ENCODE results near the gene MEGF6. TPM values are rescaled to one million over a fixed set of nuclear protein-coding genes. Genes with fewer than 3 reads are reported as not detected.

MEGF6 gene, protein sequence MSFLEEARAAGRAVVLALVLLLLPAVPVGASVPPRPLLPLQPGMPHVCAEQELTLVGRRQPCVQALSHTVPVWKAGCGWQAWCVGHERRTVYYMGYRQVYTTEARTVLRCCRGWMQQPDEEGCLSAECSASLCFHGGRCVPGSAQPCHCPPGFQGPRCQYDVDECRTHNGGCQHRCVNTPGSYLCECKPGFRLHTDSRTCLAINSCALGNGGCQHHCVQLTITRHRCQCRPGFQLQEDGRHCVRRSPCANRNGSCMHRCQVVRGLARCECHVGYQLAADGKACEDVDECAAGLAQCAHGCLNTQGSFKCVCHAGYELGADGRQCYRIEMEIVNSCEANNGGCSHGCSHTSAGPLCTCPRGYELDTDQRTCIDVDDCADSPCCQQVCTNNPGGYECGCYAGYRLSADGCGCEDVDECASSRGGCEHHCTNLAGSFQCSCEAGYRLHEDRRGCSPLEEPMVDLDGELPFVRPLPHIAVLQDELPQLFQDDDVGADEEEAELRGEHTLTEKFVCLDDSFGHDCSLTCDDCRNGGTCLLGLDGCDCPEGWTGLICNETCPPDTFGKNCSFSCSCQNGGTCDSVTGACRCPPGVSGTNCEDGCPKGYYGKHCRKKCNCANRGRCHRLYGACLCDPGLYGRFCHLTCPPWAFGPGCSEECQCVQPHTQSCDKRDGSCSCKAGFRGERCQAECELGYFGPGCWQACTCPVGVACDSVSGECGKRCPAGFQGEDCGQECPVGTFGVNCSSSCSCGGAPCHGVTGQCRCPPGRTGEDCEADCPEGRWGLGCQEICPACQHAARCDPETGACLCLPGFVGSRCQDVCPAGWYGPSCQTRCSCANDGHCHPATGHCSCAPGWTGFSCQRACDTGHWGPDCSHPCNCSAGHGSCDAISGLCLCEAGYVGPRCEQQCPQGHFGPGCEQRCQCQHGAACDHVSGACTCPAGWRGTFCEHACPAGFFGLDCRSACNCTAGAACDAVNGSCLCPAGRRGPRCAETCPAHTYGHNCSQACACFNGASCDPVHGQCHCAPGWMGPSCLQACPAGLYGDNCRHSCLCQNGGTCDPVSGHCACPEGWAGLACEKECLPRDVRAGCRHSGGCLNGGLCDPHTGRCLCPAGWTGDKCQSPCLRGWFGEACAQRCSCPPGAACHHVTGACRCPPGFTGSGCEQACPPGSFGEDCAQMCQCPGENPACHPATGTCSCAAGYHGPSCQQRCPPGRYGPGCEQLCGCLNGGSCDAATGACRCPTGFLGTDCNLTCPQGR (N-terminal part only)
- 9.9 and 19.8 TPM in 2 replicates for total RNA-seq

GRCh38 chr1:3611170-3612019 lies at the start of gene MEGF6:
Gene MEGF6 (minus strand): TSS chr1:3611508. CDS start chr1:3611268, 240 bp downstream.

DNA sequence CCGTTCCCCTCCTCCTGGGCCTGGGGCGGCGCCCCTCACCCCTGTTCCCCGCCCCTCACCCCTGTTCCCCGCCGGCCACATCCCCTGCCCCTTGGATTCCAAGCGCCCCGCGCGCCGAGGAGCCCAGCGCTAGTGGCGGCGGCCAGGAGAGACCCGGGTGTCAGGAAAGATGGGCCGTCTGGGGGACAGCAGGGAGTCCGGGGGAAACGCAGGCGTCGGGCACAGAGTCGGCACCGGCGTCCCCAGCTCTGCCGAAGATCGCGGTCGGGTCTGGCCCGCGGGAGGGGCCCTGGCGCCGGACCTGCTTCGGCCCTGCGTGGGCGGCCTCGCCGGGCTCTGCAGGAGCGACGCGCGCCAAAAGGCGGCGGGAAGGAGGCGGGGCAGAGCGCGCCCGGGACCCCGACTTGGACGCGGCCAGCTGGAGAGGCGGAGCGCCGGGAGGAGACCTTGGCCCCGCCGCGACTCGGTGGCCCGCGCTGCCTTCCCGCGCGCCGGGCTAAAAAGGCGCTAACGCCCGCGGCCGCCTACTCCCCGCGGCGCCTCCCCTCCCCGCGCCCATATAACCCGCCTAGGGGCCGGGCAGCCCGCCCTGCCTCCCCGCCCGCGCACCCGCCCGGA lies 40.7 kb upstream of the MEGF6 start, which contains the start of gene TP73:
Gene TP73, plus strand, starts transcription at position 587 of the 618 bp plus-strand sequence. CDS start 29,850 bp downstream, outside the sequence.

DNA sequence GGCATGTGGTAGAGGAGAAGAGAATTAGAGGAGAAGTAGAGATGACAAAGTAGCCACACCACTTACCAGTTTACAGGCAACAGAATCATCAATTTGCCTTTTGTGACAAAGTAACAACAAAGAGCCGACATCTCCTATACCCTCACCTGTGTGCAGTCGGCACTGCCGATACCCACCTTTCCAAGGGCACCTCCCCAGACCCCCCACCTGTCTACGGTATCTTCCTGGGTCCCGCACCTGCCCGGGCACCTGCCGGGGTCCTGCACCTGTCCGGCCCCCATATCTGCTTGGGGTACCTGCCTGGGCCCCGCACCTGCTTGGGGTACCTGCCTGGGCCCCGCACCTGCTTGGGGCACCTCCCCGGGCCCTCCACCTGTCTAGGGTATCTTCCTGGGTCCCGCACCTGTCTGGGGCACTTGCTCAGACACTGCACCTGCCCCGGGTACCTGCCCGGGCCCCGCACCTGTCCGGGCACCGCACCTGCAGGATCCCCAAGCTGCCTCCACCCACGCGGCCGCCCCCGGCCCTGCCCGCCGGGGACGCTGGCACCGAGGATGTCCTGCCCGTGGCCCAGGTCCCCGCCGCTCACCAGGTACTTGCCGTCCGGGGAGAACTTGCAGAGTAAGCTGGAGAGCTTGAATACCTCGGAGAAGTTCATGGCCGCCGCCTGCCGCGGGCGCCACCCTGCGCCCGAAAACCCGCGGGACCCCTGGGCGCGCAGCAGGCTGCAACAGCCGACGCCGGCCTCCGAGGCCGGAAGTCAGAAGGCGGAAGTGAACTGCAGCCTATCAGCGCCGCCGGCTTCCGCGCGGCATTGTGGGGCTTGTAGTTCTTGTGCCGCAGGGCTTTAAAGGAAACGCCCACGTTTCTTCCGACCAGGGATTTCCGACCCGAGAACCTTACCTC lies 38.3 kb upstream of the MEGF6 start, which contains the start of gene WRAP73:
Gene WRAP73, minus strand, starts transcription at position 762 of the 906 bp plus-strand sequence. Its CDS starts 104 bp downstream, at position 658.

DNA sequence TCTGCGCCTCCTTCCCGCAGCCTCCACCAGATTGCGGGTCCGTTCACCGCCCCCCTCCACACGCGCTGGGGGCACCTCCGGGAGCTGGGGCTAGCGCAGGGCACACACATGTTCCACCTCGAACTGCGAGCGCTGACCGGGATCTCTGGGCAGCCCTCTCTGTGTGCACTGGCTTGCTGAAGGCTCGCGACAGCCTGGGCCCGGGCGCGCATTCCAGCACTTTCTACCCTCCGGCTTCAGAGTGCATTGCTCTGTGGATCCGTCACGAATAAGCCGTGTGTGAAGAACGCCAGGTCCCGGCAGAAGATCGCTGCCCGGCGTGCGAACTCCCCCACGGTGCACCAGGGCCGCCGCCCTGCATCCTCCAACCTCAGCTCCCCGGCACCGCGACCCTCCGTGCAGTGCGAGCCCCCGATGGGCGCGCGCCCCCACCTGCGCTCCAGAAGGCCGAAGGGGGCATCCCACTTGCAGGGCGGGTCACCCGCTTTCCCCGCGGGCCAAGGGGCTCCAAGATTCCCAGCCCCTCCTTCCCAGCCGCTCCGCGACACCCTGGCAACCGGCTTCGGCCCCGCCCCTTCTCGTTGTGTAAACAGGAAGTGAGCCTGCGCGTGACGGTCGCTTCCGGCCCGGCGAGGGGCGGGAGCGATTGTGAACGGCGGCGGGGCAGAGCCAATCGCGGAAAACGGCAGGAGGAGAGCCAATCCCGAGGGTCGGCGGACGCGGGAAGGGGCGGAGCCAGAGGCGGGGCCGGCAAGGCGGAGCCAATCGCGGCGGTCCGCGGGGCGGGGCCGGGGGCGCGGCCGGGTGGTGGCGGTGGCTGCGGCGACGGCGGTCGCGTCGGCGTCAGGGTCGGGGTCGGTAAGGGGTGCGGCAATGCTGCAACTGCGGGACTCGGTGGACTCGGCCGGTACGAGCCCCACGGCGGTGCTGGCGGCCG lies 13.2 kb upstream of the MEGF6 start, which contains the start of gene TPRG1L:
Gene TPRG1L, plus strand, starts transcription at position 816 of the 937 bp plus-strand sequence. Its CDS starts 58 bp downstream, at position 874.

DNA sequence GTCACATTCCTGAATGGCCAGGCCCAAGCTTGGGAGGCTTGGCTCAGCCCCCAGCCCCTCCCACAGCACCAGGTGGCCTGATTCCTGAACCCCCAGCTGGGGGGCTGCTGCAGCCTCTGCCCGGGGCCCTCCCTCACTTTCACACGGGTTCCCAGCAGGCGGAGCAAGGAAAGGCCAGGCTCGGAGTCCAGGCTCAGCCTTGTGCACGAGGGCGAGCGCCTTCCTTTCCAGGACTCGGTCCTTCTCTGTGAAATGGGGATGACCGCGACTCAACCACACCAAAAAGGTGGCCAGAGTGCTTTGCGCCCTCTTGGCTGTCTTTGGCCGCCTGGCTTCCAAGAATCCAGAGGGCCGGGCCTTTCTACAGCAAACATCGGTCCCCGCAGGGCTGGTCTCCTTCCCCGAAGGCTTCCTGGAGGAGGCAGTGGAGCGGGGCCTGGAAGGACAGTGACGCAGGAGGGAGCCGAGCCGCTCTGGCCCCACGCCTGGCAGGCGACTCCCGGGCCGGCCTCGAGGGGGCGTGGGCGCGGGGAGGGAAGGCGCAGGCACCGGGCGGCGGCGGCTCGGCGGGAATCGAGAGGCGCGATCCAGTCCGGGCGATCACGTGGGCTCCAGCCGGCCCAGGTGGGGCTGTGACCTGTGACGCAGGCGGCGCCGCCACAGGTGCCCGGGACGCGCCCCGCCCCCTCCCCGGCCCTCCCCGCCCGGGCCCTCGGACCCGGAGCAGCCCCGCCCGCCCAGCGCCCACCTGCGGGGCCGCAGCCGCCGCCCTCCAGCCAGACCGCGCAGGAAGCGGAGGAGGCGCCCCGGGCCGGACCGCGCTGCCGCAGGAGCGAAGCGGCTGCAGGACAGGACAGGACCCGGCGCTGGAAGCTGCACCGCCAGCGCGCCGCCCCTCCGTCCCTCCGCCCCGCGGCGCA lies 157.2 kb downstream of the MEGF6 start, which contains the start of gene ARHGEF16:
Gene ARHGEF16, plus strand, starts transcription at position 775 of the 920 bp plus-strand sequence. CDS start 8,420 bp downstream, outside the sequence.

Other genes starting within 250 kb of the MEGF6 start
- gene ARHGEF16, start 156.8 kb downstream of the MEGF6 start, total RNA-seq = 0.32 and 0.46 TPM in 2 replicates
- gene TPRG1L, start 13.5 kb upstream of the MEGF6 start, total RNA-seq = 18.2 and 22.9 TPM in 2 replicates
- 18.7 and 23.4 TPM in 2 replicates for gene WRAP73, start 38.6 kb upstream of the MEGF6 start, total RNA-seq
- gene TP73, start 41.0 kb upstream of the MEGF6 start, total RNA-seq = under 0.01 TPM in 1 of 2 replicates, not detected in the other
- not detected in 2 replicates for gene CCDC27, start 140.9 kb upstream of the MEGF6 start, total RNA-seq
- gene SMIM1, start 161.2 kb upstream of the MEGF6 start, total RNA-seq = 3.2 TPM in 1 of 2 replicates, not detected in the other
- gene LRRC47, start 185.0 kb upstream of the MEGF6 start, total RNA-seq = 33.8 and 35.7 TPM in 2 replicates
- gene CEP104, start 245.7 kb upstream of the MEGF6 start, total RNA-seq = 17.8 and 18.8 TPM in 2 replicates
- gene DFFB, start 246.0 kb upstream of the MEGF6 start, total RNA-seq = 13.3 and 16.9 TPM in 2 replicates

Data from epithelial cell of umbilical artery (primary cell).